Anterior cingulate cortex (tissue), 58 donors: ENCODE data around the gene CASZ1.

Source experiments
- DNase-seq, 58 donors: peaks; one replicate each; lab custom pipeline; 2025; lab: John Stamatoyannopoulos, UW

CASZ1 gene, protein sequence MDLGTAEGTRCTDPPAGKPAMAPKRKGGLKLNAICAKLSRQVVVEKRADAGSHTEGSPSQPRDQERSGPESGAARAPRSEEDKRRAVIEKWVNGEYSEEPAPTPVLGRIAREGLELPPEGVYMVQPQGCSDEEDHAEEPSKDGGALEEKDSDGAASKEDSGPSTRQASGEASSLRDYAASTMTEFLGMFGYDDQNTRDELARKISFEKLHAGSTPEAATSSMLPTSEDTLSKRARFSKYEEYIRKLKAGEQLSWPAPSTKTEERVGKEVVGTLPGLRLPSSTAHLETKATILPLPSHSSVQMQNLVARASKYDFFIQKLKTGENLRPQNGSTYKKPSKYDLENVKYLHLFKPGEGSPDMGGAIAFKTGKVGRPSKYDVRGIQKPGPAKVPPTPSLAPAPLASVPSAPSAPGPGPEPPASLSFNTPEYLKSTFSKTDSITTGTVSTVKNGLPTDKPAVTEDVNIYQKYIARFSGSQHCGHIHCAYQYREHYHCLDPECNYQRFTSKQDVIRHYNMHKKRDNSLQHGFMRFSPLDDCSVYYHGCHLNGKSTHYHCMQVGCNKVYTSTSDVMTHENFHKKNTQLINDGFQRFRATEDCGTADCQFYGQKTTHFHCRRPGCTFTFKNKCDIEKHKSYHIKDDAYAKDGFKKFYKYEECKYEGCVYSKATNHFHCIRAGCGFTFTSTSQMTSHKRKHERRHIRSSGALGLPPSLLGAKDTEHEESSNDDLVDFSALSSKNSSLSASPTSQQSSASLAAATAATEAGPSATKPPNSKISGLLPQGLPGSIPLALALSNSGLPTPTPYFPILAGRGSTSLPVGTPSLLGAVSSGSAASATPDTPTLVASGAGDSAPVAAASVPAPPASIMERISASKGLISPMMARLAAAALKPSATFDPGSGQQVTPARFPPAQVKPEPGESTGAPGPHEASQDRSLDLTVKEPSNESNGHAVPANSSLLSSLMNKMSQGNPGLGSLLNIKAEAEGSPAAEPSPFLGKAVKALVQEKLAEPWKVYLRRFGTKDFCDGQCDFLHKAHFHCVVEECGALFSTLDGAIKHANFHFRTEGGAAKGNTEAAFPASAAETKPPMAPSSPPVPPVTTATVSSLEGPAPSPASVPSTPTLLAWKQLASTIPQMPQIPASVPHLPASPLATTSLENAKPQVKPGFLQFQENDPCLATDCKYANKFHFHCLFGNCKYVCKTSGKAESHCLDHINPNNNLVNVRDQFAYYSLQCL (N-terminal part only)

DNA sequence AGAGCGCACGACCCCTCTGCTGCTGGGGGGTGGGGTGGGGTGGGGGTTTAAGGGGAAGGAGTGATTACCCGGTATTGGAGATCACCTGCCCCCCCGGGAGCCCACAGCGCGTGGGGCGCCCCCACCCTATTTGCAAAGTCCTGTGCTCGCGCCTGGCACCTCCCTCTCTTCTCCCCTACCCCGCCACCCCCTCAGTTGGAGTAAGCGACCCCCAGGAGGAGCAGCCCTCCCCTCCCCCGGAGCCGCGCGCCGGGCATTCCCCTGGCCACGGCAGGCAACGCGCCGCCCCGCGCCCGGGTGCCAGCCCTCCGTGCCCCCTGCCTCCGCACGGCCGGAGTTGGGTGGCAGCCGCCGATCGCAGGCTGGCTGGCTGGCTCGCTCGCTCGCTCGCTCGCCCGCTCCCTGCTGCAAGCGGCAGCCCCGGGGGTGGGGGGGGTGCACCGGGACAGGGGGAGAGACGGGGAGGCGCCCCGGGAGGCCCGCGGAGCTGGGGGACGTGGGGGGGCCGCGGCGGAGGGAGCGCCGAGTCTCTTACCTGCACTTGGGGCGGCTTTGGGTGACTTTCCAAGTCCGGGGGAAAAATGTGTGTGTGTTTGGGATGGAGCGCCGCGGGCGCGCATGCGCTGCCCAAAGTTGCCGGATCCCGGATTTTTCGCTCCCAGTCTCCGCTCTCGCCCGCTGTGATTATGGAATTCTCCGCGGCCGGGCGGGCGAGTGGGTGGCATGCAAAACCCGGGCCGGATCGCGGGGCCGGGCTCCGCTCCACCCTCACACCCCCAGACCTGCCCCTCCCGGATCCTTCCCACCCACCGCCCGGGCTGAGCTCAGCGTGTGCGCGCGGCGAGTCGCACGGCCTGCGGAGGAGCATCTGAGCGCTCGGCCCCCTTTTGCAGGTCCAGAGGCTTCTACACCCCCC, at the start of gene CASZ1:
TSS of gene CASZ1 (minus strand) at position 618 of the 916 bp plus-strand sequence. CDS start 102,757 bp downstream, outside the sequence.
- DNase-seq: peak in 55 of 58 donors; percentile 5 to 79 (median 56)

DNA sequence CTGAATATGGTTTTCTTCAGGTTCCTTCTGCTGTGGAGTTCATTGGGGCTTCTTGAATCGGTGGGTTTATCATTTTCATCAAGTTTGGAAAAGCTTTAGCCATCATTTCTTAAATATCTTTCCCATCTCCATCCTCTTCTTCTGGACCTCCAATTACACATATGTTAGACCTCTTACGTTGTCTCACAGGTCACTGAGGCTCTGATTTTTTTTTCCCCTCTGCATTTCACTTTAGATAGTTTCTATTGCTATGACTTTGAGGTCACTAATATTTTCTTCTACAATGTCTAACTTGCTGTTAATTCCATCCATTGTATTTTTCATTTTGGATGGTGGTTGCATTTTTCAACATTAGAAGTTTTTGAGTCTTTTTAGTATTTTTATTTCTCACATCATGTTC, 47.3 kb upstream of the CASZ1 start:
- DNase-seq: no peak

DNA sequence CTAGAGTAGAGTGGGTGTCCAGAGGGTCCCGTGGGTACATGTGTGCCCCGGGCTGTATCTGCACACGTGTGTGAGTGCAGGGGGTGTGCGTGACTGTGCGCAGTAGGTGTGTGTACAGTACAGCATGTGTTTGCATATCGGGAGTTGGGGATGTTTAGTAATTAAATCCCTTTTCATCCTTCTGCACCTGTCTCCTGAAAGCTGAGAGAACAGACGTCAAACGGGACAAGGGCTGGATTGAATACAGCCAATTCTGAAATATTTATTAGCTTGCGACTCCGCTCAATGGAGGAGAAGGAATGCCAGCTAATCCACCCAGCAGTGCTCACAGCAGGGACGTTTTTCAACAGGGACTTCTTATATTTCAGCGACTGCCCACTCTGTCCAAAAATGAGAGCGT, 44.7 kb upstream of the CASZ1 start:
- DNase-seq: no peak

DNA sequence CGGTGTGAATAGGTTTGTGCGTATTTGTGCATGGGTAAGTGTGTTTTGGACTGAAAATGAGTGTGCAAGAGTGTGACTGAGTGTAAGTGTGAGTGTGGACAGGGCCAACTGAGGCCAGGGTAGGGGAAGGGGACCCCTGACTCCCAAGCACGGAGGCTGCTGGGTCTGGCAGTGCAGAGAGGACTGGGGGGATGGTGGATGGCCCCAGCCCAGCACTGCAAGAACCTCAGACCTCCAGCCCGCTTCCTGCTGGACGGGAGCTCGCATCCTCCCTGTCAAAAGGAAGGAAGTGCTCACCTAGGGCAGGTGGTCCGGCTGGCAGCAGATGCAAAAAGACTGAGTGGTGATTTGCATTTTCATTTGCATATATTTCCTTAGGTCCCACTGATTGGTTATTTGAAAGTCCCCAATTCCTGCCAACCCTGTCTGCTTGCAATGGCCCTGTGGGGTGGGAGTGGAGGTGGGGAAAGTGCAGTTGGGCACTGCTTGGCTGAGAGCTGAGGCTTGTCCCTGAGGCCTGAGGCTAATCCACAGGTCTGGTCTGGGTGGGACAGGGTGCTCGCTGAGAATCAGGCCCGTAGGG, 42.8 kb upstream of the CASZ1 start:
- DNase-seq: no peak

DNA sequence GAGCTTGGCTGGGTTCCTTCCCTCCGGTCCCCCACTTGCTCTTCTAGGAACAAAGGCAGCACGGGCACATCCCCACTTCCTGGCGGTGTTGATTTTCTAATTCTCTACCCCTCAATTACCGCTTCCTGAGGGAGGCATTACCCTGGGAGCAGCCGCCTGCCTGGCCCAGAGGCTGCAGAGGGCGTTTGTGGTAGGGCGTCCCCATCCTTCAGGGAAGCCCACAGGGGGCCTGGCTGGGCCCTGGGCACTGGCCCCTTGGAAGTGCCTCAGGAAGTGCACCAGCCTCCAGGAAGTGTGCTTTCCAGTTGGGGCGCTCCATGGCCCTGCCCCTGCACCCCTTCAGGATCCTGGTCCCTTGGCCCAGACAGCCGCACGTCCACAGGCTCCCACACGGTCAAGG, 42.1 kb upstream of the CASZ1 start:
- no peak for DNase-seq

DNA sequence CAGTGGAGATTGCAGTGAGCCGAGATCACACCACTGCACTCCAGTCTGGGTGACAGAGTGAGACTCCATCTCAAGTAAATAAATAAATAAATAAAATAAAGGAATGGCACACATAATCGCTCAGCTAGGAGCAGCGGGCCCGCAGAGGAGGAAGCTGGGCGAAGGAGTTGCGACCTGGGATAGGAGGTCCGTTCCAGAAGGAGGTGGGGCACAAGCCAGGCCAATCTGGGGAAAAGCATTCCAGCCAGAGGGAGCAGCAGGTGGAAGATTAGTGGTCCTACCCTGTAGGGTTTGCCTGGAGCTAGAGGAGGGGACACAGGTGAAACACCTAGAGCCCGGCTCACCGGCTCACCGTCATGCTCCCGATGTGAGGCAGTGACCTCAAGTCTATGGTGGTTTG, 40.3 kb upstream of the CASZ1 start:
- no peak for DNase-seq

DNA sequence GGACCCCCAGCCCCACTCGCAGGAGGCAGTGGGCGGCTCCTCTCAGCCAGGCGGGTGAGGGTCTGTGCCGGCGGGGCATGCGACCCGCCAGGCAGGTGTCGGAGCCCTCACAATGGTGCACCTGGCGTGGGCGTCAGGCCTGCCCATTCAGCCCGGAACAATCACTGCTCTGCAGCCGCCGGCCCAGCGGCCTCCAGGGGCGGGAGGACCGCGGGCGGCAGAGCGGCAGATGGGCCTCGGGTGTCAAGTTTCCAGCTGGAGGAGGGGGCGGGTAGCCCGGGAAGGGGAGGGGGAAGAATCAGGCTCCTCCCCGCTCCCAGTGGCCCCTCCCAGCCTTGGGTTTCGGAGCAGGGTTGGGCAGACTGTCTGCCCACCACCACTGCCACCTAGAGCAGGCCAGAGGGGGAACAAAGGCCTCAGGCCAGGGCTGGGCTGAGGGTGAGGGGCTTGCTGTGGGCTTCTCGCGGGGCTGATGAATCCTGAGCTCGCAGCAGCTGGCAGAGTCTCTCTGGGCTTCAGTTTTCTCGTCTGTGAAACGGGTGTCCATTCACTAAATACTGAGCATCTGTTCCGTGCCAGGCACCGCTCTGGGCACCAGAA, 39.5 kb upstream of the CASZ1 start:
- DNase-seq: peak in 1 of 58 donors; percentile 3

DNA sequence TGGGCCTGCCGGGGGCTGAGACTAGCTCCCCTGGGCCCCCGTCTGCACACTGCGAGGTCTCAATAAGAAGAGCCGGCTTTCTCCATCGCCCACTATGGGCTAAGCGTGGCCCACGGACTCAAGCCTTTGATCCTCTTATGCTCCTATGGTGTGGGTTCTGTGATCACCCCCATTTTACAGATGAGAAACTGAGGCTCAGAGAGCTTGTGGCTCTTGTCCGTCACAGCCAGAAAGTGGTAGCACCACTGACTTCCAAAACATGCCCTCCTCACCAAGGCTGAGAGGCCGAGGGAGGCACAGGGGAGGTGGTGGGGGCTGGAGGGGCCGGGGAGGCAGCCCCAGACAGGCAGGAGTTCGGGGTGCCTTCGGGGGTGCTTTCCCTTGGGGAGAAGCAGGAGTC, 39.0 kb upstream of the CASZ1 start:
- no peak for DNase-seq

DNA sequence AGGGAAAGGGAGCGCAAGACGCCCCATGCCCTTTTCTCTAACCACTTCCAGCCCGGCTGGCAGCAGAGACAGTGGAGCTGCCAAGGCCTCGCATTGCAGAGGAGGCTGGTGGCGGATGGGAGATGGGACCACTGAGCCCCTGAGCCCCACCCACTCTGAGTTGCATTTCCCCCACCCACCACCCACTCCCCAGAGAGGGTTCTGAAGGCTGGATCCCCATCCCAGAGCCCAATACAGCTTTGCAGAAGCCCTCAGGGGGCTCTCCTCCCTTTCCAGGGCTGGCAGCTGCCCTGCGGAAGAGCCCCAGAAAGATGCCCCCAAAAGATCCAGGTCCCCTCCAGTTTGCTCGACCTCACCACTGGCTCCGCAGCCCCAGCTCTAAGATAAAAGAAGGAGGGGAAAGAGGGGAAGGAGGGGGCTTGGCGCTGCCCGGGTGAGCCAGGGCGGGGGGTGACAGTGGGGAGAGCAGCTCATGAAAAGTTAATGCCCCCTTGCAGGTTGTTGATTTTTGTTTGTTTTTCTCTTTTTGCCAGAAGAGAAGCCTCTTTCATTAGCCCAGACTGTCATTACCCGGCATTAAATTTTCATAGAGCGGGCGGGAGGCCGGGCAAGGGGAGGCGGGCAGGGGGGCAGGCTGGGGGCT, 38.4 kb upstream of the CASZ1 start:
- DNase-seq: no peak

DNA sequence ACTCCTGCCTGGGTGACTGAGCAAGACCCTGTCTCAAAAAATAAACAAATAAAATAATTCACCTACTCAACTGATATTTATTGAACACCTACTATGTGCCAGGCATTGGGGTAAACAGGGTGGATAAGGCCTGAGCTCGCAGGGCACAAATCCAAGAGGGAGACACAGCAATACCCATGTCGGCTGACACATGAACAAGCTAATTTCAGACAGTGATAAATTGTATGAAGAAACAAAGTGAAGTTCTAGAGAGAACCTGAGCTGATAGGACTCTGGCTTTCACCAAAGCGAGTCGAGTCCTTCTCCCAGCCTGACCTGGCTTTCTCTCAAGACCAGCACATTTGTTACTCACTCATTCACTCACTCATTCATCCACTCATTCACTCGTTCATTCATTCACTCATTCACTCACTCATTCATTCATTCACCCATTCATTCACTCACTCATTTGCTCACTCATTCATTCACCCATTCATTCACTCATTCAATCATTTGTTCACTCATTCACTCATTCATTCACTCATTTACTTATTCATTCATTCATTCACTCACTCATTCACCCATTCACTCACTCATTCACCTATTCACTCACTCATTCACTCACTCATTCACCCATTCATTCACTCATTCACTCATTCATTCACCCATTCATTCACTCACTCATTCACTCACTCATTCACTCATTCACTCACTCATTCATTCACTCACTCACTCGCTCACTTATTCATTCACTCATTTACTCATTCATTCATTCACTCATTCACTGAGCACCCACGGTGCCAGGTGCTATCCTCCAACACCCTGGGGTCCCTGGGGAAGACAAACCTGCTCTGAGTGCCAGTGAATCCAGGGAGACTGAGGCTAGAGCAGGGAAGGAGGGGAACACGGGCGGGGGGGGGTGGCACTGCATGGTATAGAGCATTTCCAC, 37.4 kb upstream of the CASZ1 start:
- no peak for DNase-seq

DNA sequence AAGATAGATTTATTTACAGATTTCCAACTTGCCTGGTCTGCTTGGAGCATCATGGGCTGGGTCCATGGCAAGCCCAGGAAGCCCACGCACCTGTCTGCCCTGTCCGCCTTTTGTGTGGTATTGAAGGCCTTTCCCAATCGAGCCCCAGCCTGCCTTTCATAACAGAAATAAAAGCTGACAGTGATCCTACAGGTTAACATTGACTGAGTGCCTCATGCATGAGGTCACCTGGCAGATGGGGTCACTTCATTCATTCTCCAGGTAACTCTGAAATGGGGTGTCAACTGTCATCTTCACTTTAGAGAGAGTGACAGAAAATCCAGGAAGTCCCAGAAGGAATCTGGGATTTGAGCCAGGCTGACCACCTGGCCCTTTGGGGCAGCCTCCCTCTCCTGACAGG, 36.3 kb upstream of the CASZ1 start:
- DNase-seq: no peak

DNA sequence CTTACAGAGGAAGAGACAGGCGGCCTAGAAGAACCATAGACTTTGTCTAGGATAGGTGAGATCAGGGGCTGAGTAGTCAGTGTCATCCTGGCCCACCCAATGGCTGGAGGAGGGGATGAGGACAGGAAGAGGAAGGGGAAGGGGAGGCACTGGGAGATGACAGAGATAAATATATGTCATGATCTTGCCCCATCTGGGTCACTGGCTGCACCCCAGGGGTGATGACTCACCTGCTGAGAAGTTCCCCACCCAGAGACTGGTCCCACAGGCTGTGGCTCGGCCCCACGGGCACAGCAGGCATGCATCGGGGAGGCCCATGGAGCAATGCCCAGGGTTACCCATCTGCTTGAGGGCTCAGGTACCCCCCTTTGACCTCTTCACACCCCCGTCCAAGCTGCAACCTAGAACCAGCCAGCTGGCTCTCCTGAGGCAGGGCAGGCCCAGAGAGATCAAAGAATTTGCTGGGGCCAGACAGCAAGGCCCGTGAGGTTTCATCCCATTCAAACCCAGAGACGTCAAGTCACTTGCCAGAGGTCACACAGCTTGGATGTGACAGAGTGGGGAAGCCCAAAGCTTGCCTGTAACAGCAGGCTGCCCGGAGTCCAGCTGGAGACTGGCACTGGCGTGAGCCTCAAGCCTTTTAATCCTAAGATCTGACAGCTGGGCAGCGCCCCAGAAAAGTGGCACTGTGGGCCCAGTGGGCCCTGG, 34.7 kb upstream of the CASZ1 start:
- DNase-seq: no peak

DNA sequence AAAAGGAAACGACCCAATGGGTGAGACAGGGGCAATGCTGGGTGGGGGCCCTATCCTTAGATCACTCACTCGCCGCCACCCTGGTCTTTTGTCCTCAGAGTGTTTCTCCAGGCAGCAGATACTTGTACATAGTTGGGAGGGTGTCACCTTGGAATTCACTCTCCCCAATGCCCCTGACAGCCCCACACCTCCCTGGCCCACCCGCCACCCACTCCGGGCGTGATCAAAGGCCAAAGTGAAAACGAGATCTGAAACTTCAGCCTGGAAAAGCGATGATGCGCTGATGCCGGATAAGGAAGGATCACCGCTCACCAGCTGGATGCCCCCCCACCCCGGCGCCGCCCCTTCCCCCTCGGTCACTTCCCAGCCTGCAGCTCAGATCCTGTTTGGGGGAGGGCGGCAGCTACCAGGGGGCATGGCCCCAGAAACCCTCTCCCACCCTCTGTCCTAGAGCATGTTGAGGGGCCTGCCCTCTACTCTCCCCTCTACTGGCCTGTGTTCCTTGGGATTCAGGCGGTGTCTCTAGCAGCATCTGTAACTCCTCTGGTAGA, 33.6 kb upstream of the CASZ1 start:
- DNase-seq: peak in 1 of 58 donors; percentile 1

DNA sequence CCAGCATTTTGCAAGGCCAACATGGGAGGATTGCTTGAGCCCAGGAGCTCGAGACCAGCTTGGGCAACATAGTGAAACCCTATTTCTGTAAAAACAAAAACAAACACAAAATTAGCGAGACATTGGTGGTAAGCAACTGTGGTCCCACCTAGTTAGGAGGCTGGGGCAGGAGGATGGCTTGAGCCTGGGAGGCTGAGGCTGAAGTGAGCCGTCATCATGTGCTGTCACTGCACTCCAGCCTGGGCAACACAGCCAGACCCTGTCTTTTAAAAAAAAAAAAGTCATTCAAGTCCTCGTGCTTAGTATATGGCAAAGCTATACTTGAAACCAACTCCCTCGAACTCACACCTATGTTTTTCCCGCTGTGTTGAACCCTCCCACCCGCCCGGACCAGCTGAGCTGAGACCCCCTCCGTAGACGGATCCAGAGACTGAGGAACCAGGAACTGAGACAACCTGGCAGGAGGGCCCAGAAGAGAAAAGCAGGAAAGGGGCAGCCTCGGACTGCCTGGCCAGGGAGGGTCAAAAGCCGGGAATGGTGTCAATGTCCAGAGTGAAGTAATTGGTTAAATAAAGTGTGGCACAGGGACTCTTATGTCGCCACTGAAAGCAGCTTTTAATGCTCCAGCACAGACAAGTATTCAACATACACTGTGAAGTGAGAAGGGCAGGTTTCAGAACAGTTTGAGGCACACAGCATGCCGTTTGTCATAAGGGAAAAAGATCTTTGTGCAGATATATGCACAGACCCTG, 32.8 kb upstream of the CASZ1 start:
- DNase-seq: no peak
